ENCODE data around the gene HDAC4. TPM values are rescaled to one million over a fixed set of nuclear protein-coding genes. Genes with fewer than 3 reads are reported as not detected.

HDAC4 gene
- total and polyA plus RNA-seq, 5 donors, result 7.8 to 29.1 (median 22.5) TPM

DNA sequence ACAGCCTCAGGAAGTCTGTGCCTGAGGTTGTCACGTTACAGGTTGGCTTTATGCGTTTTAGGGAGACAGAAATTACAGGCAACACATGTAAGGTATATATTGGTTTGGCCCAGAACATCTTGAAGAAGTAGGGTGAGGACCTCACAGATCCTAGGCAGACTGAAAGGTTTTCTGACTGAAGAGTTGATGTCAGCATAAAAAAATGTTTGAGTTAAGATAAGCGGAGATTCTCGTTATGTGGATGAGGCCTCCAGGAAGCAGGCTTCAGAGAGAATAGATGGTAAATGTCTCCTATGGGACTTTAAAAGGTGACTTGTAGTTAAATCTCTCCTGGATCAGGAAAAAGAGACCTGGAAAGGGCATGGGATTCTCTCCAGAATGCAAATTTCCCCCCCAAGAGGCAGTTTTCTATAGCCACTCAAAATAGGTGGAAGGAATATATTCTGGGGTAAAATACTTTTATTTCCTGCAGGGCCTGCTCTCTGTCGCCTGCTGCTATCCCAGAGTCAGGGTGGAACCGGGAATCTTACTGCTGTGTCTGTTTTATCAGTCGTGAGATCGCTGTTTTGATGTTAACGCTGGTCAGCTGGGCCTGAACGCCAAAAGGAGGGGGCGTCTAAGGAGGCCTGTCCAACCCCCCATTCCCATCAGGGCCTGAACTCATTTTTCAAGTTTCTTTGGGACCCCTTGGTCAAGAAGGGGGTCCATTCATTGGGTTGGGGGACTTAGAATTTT is 171.1 kb downstream of the HDAC4 start:
- intact Hi-C loops (cut with DNase I), result loop anchor here in 2 of 4 donors (10.0 kb wide), 4 partner anchors 65 to 725 kb away; no protein-coding TSS in a partner anchor
- Histone ChIP-seq H3K4me1 (ENCODE audit: control insufficient read depth, insufficient read depth, low read length) (peaks cover 13% of the 10 kb centered on the region), H3K27ac (ENCODE audit: low read length) (no peak overlapping the region), H3K9me3 (ENCODE audit: control insufficient read depth, low read length) (no peaks in the 10 kb centered on the region), H3K27me3 (ENCODE audit: control insufficient read depth, insufficient read depth) (no peaks in the 10 kb centered on the region), H3K4me3 (ENCODE audit: low read length) (no peak overlapping the region)
- no peak for DNase-seq
- WGBS, result 68% methylated on average over 11 of the region's 11 CpGs
- no peak for ATAC-seq

DNA sequence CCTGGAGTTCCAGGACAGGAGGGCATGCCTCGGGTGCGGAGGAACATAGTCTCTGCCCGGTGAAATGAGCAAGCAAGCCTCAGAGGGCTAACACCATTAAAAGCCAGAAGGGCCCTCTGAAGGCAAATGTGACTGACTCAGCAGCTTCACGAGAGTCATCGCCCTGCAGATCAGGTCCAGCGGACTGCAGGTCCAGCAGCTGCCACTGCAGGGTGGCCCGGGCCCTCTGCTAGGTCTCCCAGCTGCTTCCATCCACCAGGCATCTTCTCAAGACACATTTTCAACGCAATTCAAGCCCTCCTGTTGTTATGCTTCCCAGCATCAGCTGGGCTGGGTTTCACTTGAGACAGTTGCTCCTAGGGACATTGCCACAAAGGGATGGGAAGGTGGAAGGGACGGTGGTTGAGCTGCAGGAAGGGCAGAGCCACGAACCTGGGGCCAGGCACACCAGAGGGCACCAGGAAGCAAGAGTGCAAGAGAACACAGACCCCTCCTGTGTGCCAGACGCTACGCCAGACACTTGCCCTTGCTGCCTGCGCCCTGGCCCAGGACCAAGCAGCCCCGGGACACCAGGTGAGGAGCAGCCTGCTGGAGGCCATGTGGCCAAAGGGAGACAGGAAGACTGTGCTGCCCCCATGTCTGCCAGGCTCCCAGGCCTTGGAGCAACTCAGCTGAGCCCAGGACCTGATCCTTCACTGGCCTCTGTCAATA is 173.0 kb downstream of the HDAC4 start:
- no peak overlapping the region for H3K4me3 ChIP-seq (ENCODE audit: low read length)
- 74% methylated on average over 14 of the region's 14 CpGs for WGBS
- intact Hi-C loops (cut with DNase I), result loop anchor here in 2 of 4 donors (10.0 kb wide), 4 partner anchors 67 to 727 kb away; no protein-coding TSS in a partner anchor
- no peaks in the 10 kb centered on the region for H3K27me3 ChIP-seq (ENCODE audit: control insufficient read depth, insufficient read depth)
- no peaks in the 10 kb centered on the region for H3K9me3 ChIP-seq (ENCODE audit: control insufficient read depth, low read length)
- ATAC-seq (no peak), DNase-seq (peak in 1 of 3 donors; percentile 67)
- H3K4me1 ChIP-seq (ENCODE audit: control insufficient read depth, insufficient read depth, low read length), result peaks cover 20% of the 10 kb centered on the region
- peak overlapping the region; percentile 16 for H3K27ac ChIP-seq (ENCODE audit: low read length)

DNA sequence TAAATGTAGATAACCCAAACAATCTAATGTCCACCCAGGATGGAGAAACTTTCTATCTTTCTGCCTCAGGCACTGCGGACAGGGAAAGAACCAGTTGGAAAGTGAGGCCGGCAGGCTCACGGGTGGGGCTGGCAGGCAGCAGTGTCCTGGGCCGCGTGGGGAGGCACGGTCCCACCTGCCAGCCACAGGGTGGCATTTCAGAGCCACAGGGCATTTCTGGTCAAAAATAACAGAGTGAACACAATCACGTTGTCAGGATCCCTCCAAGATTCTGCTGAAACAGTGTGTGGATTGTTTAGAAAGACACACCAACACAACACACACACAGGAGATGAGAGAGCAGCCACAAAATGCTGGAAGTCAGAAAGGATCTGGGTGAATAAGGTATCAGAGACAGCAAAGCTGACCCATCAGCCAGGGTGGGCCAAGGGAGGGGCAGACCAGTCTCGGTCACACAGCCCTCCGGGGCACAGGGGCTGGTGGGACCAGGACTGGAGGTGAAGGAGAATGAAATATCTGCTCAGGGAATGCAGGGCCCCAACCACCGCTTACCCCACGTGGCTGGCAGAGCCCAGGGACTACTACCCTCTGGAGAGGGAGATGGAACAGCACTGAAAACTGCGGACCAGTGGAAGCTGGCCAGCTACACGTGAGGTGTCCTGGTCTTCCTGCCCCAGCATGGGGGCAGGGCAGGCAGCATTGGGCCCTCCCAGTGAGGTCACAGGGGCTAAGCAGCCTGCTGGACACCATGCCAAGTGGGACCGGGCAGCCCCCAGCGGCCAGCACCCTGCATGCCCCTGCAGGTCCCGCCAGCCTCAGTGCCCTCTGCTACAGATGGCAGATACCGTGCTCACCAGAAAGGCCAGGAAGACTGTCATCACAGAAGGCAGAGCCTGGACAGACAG is 173.9 kb downstream of the HDAC4 start:
- Histone ChIP-seq H3K4me1 (ENCODE audit: control insufficient read depth, insufficient read depth, low read length) (peaks cover 22% of the 10 kb centered on the region), H3K9me3 (ENCODE audit: control insufficient read depth, low read length) (no peaks in the 10 kb centered on the region), H3K4me3 (ENCODE audit: low read length) (no peak overlapping the region), H3K27ac (ENCODE audit: low read length) (peak overlapping the region; percentile 50), H3K27me3 (ENCODE audit: control insufficient read depth, insufficient read depth) (no peaks in the 10 kb centered on the region)
- ATAC-seq (peak; percentile 12 to 27), DNase-seq (peak in 2 of 3 donors; percentile 67 to 77)
- WGBS, result 59% methylated on average over 17 of the region's 17 CpGs
- intact Hi-C loops (cut with DNase I), result loop anchor here in 2 of 4 donors (10.0 kb wide), 4 partner anchors 68 to 728 kb away; no protein-coding TSS in a partner anchor

DNA sequence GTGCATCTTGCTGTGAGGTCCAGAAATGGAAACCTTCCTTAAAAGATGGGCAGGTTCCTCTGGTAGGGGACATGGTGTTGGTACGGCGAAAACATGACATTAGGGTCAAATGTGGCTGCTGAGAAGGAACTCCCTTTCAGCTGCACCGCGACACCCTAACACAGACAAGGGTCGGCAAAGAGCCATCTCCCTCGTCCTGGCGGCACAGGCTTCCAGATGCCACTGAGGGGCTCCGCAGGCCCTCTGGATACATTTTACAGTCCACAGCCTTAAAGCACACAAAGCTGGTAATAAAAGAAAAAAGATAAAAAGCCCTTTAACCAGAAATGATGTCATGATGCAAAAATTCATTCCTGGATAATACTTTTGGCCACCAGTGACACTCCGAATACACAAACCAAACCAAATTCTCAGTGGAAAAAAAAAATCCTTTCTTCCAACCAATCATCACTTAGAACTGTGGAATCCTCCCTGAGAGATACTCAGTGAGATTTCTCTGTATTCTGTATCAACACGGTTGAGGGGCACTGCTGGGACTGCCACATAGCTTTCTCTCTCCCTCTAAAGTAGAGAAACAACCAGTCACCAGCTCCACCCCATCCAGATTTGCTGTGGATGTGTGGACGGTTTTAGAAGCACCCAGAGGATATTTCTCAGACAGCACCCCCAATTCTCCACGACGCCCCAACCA is 174.8 kb downstream of the HDAC4 start:
- intact Hi-C loops (cut with DNase I), result loop anchor here in 2 of 4 donors (10.0 kb wide), 4 partner anchors 69 to 729 kb away; no protein-coding TSS in a partner anchor
- H3K4me3 ChIP-seq (ENCODE audit: low read length), result no peak overlapping the region
- H3K4me1 ChIP-seq (ENCODE audit: control insufficient read depth, insufficient read depth, low read length), result peaks cover 24% of the 10 kb centered on the region
- H3K27ac ChIP-seq (ENCODE audit: low read length), result peak overlapping the region; percentile 75
- 35% methylated on average over 13 of the region's 13 CpGs for WGBS
- DNase-seq (peak in 1 of 3 donors; percentile 64), ATAC-seq (peak; percentile 5 to 9)
- no peaks in the 10 kb centered on the region for H3K27me3 ChIP-seq (ENCODE audit: control insufficient read depth, insufficient read depth)
- H3K9me3 ChIP-seq (ENCODE audit: control insufficient read depth, low read length), result no peaks in the 10 kb centered on the region

DNA sequence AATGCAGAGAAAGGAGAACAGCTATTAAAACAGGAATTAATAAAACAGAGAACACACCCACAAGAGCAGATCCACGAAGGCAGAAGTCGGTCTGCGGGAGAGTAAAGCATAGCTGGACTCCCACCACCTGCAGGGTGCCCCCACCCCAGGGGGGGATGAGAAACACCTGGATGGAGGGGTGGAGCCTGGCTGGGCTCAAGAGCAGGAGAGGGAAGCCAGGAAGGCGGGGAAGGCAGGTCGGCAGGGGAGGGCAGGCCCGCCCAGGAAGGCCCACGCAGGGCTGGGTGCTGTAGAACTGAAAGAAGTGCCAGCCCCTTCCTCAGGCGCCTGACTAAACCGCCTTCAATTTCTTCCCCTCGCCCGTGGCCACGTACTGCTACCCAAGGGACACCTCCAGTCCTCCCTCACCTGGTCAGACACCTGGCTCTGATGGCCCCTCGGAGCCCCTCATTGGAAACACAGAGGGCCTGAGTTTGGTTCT is 175.4 kb downstream of the HDAC4 start:
- ATAC-seq (no peak), DNase-seq (peak in 1 of 3 donors; percentile 70)
- Histone ChIP-seq H3K4me1 (ENCODE audit: control insufficient read depth, insufficient read depth, low read length) (peaks cover 24% of the 10 kb centered on the region), H3K27me3 (ENCODE audit: control insufficient read depth, insufficient read depth) (no peaks in the 10 kb centered on the region), H3K9me3 (ENCODE audit: control insufficient read depth, low read length) (no peaks in the 10 kb centered on the region), H3K27ac (ENCODE audit: low read length) (peak overlapping the region; percentile 75), H3K4me3 (ENCODE audit: low read length) (no peak overlapping the region)
- intact Hi-C loops (cut with DNase I), result loop anchor here in 2 of 4 donors (10.0 kb wide), 4 partner anchors 69 to 729 kb away; no protein-coding TSS in a partner anchor
- 78% methylated on average over 13 of the region's 13 CpGs for WGBS

DNA sequence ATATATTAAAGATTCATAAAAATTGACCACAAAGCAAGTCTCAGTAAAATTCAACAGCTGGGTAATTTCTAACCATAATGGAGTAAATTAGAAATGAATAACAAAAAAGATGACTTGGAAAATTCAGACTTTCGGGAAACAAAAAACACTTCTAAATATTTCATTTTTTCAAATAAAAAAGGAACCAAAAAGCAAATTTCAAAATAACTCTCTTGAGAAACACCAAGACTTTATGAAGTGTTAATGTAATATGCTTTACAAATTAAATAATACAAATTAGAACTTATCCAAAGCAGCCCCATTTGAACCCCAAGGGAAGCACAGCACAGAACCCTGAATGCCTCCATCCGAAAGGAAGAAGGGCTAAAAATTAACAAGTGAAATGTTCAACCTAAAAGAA is 175.9 kb downstream of the HDAC4 start:
- no peaks in the 10 kb centered on the region for H3K9me3 ChIP-seq (ENCODE audit: control insufficient read depth, low read length)
- H3K4me3 ChIP-seq (ENCODE audit: low read length), result no peak overlapping the region
- ATAC-seq, result no peak
- peaks cover 24% of the 10 kb centered on the region for H3K4me1 ChIP-seq (ENCODE audit: control insufficient read depth, insufficient read depth, low read length)
- DNase-seq, result no peak
- H3K27me3 ChIP-seq (ENCODE audit: control insufficient read depth, insufficient read depth), result no peaks in the 10 kb centered on the region
- 65% methylated on average over 2 of the region's 2 CpGs for whole genome bisulfite sequencing
- intact Hi-C loops (cut with DNase I), result loop anchor here in 2 of 4 donors (10.0 kb wide), 4 partner anchors 70 to 730 kb away; no protein-coding TSS in a partner anchor
- no peak overlapping the region for H3K27ac ChIP-seq (ENCODE audit: low read length)

DNA sequence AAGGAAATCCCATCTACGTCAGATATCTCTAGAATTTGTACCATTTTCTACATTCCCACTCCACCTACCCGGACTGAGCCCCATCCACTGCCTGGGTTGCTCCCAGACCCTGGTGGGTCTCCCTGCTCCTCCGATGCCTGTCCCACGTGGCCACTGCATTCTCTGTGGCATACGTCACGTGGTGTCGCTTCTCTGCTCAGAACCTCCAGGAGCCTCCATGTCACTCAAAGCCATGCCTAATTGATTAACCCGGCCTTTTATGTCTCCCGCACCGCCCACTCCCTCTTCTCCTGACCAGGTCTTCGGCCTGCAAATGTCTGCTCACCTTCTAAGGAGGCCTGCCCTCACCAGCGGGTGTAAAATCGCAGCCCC is 176.6 kb downstream of the HDAC4 start:
- WGBS, result 80% methylated on average over 13 of the region's 13 CpGs
- no peak for ATAC-seq

DNA sequence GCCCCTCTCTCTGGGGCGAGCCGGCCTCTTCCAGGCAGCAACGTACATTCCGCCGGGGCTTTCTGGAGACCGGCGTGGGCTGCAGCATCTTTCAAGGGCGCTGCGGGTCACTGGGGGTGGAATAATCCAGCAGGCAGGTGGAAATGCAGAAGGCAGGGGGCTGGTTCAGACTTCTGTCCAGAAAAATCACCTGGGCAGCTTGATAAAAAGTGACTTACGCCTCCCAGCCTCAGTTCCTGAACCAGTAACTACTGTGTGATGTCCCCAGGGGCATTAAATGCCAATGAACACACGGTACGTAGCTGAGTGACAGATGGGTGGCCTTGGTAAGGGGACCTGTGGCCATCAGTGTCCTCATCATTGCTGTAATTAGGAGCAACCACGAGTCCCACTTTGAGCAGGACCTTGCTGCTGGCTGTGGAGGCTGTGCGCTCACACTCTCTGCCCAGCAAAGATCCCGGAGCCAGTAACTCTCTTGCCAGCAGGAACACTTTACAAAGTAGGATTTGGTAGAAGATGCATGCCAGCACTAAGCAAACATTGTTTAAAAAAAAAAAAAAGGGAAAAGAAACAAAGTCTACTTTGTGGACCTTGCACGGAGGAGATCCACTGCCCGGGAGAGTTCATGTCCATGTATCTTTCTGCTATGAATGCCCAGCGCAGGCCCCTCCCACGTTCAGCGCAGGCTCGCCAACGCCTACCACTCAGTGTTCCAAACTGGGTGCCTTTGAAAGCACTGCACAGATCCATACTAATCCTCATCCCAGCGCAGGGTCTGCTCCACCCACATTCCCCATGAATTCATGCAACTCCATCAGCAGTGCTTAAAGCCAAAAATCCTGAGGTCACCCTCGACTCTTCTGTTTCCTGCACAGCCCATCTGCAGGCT is 177.3 kb downstream of the HDAC4 start:
- 66% methylated on average over 24 of the region's 24 CpGs for WGBS

More for the DNA sequence above, 176.6 kb downstream of the HDAC4 start:
- DNase-seq, result no peak
- intact Hi-C loops (cut with DNase I), result loop anchor here in 2 of 4 donors (10.0 kb wide), 4 partner anchors 71 to 731 kb away; no protein-coding TSS in a partner anchor
- Histone ChIP-seq H3K4me3 (ENCODE audit: low read length) (no peak overlapping the region), H3K4me1 (ENCODE audit: control insufficient read depth, insufficient read depth, low read length) (peaks cover 24% of the 10 kb centered on the region), H3K27me3 (ENCODE audit: control insufficient read depth, insufficient read depth) (no peaks in the 10 kb centered on the region), H3K9me3 (ENCODE audit: control insufficient read depth, low read length) (no peaks in the 10 kb centered on the region), H3K27ac (ENCODE audit: low read length) (no peak overlapping the region)

DNA sequence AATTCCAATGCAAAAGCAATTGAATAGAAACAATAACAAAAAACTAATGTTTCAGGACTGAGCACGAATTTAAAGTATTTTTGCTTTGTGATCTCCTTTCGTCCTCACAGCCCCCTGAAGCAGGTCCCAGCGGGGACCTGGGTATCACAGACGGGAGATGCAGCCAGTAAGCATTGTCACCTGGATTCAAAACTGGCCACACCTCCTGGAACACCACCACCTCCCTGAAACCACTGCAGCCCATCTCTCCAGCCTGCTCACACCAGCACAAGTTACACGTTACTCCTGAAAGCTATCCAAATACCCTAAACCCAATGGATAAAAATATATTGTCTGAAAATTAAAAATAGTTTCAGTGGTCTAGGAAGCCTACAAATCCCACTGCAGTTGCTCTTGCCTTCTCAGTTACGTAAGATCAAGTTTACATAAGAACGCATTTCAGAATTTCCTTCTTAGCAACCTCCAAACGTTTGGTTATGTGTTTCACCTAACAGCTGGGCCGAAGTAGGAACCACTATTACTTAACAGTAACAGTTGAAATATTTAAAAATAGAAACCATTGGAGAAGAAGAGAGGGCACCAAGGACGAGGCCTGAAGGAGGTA is 178.0 kb downstream of the HDAC4 start:
- Histone ChIP-seq H3K27ac (ENCODE audit: low read length) (peak overlapping the region; percentile 68), H3K9me3 (ENCODE audit: control insufficient read depth, low read length) (no peaks in the 10 kb centered on the region), H3K4me3 (ENCODE audit: low read length) (no peak overlapping the region), H3K27me3 (ENCODE audit: control insufficient read depth, insufficient read depth) (no peaks in the 10 kb centered on the region), H3K4me1 (ENCODE audit: control insufficient read depth, insufficient read depth, low read length) (peaks cover 24% of the 10 kb centered on the region)
- intact Hi-C loops (cut with DNase I), result loop anchor here in 2 of 4 donors (10.0 kb wide), 4 partner anchors 72 to 732 kb away; no protein-coding TSS in a partner anchor
- WGBS, result 50% methylated on average over 10 of the region's 10 CpGs
- ATAC-seq, result no peak
- DNase-seq, result no peak

More for the DNA sequence above, 177.3 kb downstream of the HDAC4 start:
- Histone ChIP-seq H3K4me1 (ENCODE audit: control insufficient read depth, insufficient read depth, low read length) (peaks cover 24% of the 10 kb centered on the region), H3K27me3 (ENCODE audit: control insufficient read depth, insufficient read depth) (no peaks in the 10 kb centered on the region), H3K27ac (ENCODE audit: low read length) (peak overlapping the region; percentile 68), H3K4me3 (ENCODE audit: low read length) (no peak overlapping the region), H3K9me3 (ENCODE audit: control insufficient read depth, low read length) (no peaks in the 10 kb centered on the region)
- peak; percentile 51 to 65 for ATAC-seq
- peak; percentile 52 to 84 (median 70) for DNase-seq
- intact Hi-C loops (cut with DNase I), result loop anchor here in 2 of 4 donors (10.0 kb wide), 4 partner anchors 71 to 731 kb away; no protein-coding TSS in a partner anchor

All from right cardiac atrium (tissue), 5 donors.